ENCODE measurements around the gene PPM1A.

DNA sequence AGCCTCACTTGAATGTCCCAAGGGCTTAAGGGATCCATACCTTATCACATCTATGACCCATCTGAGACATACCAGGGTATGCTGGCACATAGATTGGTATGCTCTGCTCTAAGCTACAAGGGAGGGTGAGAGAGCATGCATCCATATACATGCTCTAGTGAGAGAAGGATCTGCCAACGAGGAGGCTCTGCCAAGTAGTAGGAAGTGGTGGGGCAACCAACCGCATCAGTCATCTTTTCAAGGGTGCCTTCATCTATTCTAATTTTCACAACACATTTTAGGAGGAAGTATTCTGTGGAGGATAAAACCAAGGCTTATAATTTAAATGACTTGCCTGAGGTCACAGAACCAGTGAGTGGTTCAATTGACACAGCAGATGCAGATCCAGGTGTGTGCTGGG is 6.6 kb upstream of the PPM1A start:
- no peak for TF ChIP-seq TARDBP (IDR thresholded peaks at IDR 0.05)
- no peak for TF ChIP-seq NFRKB (IDR thresholded peaks at IDR 0.05)
- TF ChIP-seq ZNF384 (IDR thresholded peaks at IDR 0.05), result no peak
- no peak for TF ChIP-seq FOXM1 (IDR thresholded peaks at IDR 0.05; ENCODE audit: borderline replicate concordance)
